AG09309 (cell line): ENCODE measurements around the gene ATP2B2.

ENCODE experiments used
- DNase-seq: peaks from one replicate; pipeline ENCODE4 v3.0.0-alpha.2; 2010; ENCODE audit warnings: low read depth
- H3K4me3 ChIP-seq: 2 replicates; pipeline ENCODE4 v1.5.1; 2011; ENCODE audit warnings: mild to moderate bottlenecking, low read depth, low read length, moderate library complexity; ENCODE audit not compliant: control insufficient read depth
- CTCF ChIP-seq: IDR thresholded peaks from 2 replicates; pipeline ENCODE4 v1.5.1; 2011; ENCODE audit warnings: mild to moderate bottlenecking, low read depth, low read length, inconsistent platforms; ENCODE audit not compliant: insufficient read depth, control insufficient read depth; ENCODE audit errors: missing control alignments

ATP2B2 gene

GRCh38 chr3:10435850-10436249, 69.5 kb downstream of the ATP2B2 start:
- TF ChIP-seq CTCF, result no peak
- no peak overlapping the region for H3K4me3 ChIP-seq
- DNase-seq, result no peak

- TF ChIP-seq CTCF, result no peak
- H3K4me3 ChIP-seq, result no peak overlapping the region
- DNase-seq, result no peak
Measured at GRCh38 chr3:10434938-10435336, 70.4 kb downstream of the ATP2B2 start.

GRCh38 chr3:10434144-10434937, 71.0 kb downstream of the ATP2B2 start:
- TF ChIP-seq CTCF, result no peak
- no peak overlapping the region for H3K4me3 ChIP-seq
- DNase-seq, result no peak

- DNase-seq, result no peak
- no peak for TF ChIP-seq CTCF
- H3K4me3 ChIP-seq, result no peak overlapping the region
Measured at GRCh38 chr3:10432931-10433330, 72.5 kb downstream of the ATP2B2 start.

GRCh38 chr3:10432156-10432845, 73.1 kb downstream of the ATP2B2 start:
- no peak for TF ChIP-seq CTCF
- DNase-seq, result no peak
- no peak overlapping the region for H3K4me3 ChIP-seq

GRCh38 chr3:10430805-10431204, 74.6 kb downstream of the ATP2B2 start:
- no peak for TF ChIP-seq CTCF

More at GRCh38 chr3:10430805-10431204, 74.6 kb downstream of the ATP2B2 start:
- H3K4me3 ChIP-seq, result no peak overlapping the region
- no peak for DNase-seq
